ENCODE results near the gene C2orf81. TPM values are rescaled to one million over a fixed set of nuclear protein-coding genes. Genes with fewer than 3 reads are reported as not detected.
"Not testable (repeated sequence)": the region's sequence is repeated elsewhere in the genome, so short reads cannot be mapped to it uniquely, and the experiment has no call there.

The C2orf81 gene
- polyA plus RNA-seq, 5 donors, result 3.0 to 7.8 (median 6.0) TPM

DNA sequence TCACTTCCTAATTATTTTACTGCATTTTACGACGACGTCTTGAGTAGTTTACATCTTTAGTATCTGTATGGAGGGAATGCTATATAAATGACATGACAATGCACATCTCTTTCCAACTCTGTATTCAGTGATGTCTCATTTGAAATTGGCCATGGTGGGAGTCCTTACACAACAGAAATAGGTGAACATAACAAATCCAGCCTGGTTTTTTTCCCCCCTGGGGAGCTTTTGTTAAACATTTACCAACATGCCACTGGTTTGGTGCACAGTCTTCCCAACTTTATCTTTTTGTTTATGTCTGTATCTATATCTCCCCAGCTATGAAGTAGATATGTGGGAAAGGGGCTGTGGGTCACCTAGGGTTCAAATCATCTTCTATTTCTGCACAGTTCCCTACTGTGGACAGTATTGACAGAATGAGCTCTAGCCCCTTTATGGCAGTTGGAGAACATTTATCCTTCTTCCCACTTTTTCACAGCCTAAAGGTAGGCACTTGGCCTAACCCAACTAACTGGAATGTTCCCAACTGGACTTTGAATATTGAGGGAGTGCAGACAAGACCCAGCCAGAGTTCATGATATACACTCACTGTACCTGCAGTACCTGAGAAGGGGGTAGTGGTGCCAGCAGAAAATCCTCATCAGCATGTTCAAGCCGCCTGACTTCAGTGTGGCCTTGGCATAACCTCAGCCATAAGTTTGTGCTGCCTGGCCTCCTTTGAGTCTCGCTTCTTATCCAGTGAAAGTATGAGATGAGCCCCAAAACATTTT is 26.0 kb upstream of the C2orf81 start:
- no peak for DNase-seq

DNA sequence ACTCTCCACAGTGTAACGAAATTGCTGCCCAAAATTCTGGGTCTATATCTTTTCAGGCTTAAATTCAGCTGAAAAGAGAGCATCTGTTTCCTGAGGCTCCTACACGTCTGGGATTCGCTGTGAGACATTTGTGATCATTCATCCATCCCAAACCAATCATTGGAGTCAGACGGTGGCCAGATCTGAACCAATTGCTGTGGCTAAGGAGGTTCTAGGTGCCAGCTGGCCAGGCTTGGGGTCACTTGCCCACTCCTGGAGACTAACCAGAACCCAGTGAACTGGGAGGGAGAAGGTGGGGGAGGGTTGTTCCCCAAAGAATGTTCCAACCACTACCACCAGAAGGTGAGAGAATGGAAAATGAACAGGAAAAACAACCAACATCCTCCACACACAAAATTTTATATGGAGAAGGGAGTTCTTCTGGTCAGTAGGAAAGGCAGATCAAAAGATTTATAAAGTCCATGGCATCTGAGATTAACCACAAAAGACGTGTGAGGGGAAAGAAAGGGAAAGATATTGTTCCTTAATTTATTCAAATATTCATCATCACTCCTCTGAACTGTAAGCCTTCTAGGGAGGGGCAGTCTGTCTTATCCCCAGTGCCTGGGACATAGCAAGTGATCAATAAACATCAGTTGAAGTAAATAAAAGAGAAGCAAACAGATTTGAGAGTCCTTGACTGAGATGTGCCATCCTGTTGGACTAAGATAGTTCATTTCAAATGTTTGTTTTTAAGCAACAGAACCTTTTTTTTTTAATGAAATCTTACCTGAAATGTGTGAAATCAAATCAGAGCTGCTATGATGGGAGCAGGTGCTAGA is 23.3 kb upstream of the C2orf81 start:
- DNase-seq, result no peak

DNA sequence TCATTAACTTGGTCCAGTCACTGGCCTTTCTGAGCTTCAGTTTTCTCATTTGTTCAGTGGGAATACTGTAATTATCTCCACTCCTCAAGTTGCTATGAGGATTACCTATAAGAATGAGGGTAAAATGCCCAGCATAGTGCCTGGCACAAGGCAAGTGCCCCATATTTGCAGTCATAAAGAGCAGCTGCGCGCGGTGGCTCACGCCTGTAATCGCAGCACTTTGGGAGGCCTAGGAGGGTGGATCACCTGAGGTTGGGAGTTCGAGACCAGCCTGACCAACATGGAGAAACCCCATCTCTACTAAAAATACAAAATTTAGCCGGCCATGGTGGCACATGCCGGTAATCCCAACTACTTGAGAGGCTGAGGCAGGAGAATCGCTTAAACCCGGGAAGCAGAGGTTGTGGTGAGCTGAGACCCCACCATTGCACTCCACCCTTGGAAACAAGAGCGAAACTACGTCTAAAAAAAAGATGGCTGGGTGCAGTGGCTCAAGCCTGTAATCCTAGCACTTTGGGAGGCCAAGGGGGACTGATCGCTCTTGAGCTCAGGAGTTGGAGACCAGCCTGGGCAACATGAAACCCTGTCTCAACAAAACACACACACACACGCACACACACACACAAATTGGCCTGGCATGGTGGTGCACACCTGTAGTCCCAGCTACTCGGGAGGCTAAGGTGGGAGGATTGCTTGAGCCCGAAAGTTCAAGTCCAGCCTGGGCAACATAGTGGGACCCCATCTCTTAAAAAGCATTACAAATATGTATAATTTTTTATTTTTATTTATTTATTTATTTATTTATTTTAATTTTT is 21.3 kb upstream of the C2orf81 start:
- not testable (repeated sequence) for DNase-seq

DNA sequence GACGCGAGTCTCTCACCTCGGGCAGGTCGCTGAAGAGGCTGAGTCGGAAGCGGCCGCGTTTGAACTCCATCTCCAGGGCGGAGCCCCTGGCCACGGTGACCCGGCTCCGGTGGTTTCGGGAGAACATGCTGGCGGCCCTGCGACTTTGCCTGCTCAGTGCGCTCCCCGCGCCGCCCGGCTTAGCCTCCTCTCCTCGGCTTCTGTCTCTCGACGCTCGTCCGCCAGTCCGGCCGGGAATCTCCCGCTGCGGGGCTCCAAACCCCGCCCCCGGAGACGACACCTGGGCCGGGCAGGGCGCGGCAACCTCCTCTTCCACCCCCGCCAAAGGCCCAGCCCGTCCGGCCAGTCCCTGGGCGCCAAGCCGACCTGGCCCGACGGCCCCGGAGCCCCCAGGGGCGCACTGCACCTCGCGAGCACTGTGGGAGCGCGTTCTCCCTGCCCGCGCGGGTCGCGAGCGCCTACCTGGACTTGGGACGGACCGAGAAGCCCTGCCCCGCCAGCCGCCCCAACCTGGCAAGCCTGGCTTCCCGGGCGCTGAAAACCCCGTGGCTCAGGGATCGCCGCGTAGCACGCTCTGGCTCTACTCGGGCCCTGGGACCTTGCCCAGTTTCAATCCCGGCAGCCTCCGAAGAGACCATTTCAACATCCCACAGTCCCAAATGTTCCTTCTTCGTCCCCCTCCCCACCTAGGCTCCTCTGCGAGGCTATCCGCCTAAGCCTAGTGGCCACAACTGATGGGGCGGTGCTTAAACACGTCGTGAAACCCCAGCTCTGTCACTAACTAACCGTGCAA is 20.5 kb upstream of the C2orf81 start, which contains the start of gene RTKN:
Gene RTKN (minus strand): TSS at position 248 of the 793 bp plus-strand sequence. CDS start 121 bp downstream, at position 127.
- peak; percentile 45 to 55 for DNase-seq

DNA sequence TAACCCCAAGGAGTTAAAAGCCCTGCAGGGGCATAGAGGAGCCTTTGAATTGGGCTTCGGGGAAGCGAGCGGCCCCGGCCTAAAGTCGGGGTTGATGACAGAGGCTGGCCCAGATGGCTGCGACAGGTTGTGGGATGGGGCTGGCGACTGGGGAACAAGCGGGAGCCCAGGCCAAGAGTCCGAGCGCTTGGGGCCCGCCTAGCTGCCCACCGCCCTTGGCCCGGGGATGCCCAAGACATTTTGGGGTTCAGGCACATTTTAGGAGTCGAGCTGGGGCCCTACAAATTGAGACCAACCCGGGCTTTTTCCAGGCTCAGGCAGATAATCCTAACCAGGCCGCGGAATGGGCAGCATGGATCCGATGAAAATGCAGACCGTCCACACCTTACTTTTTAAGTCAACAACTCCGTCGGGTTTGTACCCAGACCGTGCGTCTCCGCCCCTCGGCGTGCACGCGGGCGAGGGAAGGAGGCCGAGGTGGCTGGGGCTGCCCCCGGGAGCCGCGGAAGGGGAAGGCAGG is 19.8 kb upstream of the C2orf81 start:
- peak in 1 of 2 donors; percentile 28 for DNase-seq

DNA sequence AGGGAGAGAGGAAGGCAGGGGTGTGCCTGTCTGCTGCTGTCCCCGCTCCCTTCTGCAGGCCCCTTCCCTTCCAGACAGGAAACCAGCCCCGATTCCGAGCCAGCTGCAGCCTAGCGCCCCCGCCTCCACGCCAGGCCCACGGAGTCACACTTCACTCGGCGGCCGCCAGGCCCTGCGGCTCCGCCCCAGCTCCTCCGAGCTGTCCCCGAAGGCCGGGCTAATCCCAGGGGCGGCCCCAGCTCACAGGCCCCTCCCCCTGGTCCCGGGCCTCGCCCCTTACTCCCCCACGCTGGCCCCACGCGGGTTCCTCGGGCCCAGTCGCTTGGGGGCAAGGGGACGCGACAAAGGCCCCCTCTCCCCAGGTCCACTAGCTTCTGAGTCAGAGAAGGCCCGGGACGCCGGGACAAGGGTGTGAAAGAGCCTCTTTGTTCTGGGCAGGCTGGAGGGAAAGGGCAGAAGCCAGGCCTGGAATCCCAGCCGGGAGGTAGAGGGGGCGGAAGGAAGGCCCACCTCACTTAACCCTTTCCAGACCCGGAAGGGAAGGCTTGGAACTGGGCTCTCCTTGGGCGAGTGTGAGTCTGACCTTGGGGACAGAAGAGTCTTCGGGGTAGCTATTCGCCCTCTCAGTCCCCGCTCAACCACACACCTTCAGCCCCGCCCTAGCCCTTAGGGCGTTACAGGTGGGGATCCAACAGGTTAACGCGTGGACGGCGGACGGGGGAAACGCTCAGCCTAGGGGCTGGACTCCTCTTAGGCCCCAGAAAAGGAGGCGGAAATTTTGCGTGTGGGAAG is 19.2 kb upstream of the C2orf81 start:
- peak; percentile 94 for DNase-seq

DNA sequence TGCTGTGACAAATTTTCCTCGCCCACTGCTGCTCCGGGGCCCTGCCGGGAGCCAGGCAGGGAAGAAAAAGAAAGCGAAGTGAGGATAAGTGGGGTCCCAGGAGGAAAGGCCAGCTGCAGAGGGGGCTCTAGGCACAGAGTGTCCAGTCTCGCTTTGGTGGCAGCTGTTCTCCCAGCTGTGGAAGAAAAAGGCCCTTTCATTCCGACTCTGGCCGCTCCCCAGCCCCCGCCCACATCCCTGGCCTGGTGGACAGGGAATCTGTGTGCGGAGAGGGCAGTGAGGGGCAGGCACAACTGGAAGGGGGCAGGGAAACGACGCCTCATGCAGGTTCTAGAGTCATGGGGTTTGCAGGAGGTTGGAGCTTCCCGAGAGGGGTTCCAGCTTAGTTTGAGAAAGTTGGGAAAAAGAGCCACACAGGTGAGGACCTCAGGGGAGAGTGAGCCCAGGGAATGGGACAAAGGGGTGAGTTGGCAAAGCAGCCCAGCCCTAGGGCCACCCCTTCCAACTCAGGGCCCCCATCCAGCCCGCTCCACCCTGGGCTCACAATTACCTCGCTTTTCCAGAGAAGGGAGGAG is 18.5 kb upstream of the C2orf81 start:
- DNase-seq, result peak; percentile 77 to 78

DNA sequence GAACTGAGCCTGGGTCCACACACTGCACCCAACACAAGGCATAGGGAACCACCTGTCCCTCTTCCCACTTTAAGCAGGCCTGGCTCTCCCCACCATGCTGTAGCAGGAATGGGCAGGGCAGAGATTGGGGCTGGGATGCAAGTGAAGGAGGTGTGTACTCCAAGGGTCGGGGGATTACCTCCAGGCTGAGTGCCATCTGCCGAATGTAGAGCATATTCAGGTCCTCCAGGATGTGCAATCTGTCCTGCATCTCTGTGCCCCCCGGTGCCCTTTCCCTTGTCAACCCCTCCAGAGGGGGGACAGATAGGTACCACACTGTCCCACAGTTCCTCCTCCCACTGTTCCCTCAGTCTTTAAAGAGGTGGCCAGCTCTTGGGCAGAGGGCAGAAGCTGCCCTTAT is 18.0 kb upstream of the C2orf81 start:
- no peak for DNase-seq

DNA sequence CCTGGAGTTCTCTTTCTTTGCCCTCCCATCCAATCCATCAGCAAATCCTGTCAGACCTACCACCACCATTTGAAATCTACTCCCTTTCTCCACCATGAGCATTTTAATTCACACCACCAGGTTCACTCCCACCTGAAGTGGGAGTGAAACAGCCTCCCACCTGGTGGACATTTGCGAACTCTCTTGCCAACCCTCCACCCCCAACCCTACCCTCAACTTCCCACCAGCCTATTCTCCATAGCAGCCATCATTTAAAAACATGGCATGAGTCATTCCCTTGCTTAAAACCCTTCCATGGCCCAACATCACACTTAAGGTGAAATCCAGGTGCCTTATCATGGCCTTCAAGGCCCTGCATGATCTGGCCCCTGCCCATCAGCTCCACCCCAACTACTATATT is 16.8 kb upstream of the C2orf81 start:
- no peak for DNase-seq

DNA sequence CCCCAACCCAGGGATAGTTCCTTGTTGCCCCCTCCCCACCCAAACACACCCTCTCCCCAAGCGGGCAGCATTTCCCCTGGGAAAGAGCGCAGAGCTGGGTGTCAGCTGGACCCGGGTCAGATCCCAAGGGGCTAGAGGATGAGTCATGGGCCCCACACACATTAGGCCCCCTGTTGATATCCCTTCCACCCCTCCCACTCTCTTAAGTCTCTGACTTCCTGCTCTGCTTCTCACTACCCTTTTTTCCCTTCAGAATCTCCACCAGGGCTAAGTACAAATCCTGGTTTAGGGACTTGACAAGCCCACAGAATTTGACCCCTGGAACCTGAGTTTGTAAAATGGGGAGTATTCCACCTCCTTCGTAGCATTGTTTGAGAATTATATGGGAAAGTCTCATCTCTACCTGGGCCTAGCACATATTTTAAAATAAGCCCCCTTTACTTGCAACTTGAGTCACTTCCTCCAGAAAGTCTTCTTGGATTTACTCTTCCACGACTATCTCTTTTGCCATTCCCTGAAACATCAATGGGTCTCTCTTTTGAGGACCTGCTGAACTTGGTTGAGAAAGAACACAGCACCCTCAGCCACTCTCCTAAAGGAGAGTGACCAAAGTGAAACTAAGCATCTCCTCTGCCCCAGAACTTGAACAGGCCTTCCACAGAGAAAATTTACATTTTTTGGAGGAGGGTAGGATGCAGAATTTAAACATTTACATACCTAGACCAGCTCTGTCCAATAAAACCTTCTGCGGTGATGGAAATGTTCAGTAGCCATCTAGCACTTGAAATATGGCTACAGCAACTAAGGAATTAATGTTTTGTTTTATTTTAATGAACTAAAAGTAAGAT is 15.7 kb upstream of the C2orf81 start:
- DNase-seq, result no peak

DNA sequence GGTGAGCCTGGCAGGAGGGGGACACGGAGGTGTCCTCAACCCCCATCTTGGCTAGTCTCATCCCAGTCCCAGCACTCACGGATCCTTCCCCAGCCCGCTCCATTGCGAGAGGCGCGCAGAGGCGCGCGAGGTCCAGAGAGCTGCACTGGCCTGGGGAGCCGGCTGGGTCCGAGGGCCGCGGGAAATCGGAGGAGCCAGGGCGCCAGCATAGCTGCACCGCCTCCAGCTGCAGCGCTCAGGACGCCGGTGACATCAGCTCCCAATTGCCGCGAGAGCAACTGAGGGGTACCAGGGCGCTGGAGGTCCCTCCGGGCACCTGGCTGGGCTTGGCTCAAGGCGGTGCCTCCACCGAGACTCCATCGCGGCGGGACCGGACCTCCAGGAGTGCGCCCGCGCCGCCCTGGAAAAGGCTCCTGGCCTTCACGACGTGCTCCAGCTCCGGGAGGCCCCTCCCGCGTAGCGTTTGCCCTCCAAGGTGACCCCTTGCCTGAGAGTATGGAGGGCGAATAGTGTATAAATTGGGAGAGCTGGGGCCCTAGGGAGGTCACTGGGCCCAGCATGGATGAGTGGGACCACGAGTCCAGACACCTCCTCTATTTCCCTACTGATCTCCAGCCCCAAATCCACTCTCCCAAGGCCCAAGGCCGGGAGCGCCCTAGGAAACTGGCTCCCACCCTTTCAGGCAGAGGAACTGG is 14.8 kb upstream of the C2orf81 start:
- no peak for DNase-seq

DNA sequence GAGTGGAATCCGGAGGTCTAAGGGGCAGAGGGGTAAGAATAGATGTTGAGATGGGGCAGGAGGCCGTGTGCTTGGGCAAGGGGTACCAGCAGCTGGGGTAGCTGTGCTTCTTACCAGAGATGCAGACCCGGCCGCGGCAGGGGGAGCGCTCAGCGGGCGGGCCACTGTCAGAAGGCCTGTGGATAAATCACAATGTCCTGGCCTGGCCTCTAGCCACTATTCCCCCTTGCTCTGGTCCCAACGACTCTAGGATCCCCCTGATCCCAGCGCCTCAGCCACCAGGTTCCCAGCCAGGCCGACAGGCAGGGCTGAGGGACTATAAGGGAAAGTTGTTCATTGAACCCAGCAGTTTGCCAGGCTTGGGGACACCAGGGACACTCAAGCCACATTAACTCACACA is 9.1 kb upstream of the C2orf81 start:
- no peak for DNase-seq

DNA sequence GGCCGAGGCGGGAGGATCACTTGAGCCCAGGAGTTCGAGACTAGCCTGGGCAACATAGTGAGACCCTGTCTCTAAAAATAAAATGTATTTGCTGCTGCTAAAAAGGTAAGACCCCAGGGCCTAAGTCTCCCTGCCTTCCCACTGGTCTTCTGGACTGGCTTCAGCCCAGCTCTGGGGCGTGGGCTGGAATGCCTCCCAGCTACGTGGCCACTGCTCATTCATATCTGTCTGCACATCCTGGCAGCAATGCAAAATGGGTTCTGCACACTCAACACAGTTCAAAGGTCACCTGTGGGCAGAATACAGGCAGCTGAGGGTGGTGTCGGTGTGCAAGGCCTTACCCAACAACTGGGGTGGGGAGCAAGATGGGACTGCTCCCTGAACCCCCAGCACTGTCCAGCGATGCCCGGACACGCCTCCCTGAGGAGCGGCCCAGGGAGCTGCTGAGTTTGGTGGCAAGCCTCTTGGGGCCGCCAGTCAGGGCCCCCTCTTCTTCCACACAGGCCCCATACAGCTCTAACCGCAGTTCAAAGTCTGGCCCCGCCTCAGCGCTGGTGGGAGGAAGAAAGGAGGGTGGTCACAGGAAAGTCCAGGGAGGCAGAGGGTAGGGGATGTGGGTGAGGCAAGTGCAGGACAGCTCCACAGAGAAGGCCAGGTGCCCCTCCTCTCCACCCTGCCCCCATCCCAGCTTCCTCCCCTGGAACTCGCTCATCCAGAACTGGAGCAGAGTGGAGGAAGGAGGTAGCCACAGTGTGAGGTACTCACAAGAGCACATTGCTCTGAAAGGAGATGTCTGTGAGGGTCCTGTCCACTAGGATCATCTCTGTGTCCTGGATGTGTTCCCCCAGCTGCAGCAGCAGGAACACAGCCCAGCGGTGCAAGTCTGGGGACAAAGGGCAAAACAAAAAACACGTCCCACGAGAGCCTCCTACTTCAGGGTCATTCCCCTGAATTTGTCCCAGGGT is 8.3 kb upstream of the C2orf81 start:
- no peak for DNase-seq

DNA sequence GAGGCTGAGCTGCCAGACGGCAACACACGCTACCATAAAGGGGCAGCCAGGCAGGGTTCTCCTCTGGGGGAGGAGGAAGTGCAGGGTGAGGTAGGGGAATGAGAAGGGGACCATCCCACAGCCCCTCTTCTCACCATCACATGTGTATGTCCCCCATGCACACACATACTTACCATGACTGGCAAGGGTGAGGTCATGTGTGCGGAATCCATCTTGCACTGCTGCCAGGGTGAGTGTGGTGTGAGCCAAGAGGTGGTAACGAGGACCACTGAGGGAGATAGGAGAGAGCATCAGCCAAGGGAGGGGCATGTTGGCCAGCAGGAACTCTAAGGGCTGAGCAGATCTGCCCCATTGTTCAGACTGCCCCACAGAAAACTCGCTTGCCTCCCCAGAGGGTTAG is 7.3 kb upstream of the C2orf81 start:
- DNase-seq, result no peak

DNA sequence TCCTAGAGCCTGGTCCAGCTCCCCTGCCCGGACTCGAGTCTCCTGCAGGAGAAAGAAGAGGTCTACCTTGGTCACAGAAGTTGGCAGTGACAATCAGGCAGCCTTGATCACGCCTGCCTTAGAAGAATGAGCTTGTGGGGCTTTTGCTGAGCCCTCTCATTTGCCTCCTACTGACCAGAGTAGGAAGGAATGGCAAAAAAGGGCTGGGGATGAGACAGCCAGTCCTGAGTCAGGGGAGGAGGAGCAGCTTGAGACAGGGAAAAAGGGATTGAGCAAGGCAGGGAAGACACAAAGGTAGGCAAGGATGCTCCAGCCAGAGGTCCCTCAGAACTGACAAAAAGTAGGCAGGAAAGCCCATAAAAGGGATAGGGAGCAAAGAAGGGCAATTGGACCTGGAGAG is 6.1 kb upstream of the C2orf81 start:
- no peak for DNase-seq

DNA sequence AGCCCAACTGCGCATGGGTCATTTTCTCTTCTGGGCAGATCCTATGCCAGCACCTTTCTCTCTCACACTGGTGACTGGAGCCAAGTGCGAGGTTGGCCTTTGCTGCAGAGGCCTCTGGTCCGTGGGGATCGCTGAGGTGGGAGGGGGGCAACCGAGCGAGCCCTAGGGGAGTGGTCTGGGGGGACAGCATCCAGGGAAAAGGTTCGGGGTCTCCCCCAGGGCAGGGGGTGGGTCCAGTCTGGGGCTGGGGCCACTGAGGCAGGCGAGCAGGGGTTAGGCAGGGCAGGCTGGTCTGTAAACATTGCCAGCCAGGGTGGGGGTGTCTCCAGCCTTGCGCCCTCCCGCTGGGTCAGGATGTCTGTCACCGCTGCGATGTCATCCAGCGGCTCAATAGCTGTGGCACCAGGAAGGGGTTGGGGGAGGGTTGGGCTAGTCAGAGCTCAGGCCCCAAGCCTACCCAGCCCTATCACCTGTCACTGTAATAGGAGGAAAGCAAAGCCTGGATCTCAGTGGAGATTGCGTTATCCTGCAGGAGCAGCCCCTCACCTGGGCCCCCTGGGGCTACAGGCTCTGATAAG is 4.9 kb upstream of the C2orf81 start:
- no peak for DNase-seq

DNA sequence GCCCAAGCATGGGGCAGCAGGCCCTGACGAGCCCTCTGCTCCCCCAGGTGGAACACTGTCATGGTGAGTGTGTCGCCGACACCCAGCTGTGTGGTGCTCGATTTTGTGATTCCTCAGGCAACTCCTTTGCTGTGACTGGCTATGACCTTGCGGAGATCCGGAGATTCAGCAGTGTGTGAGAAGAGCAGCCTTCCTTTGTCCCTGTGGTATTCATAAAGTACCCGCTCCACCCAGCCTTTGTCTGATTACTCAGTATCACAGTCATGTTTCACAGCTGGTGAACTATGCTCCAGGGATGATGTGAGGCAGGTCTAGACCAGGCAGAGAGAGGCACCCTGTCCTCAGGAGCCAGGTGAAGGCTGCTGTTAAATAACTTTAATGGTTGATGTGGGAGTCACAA is 4.1 kb upstream of the C2orf81 start:
- no peak for DNase-seq
